Pancreas (tissue), 10 donors: ENCODE data around the gene BRSK1. TPM values are rescaled to one million over a fixed set of nuclear protein-coding genes. Genes with fewer than 3 reads are reported as not detected.
A peak's percentile ranks its signal among the peaks of the same experiment; 100 is the strongest.

ENCODE experiments used
- ATAC-seq, 4 donors: fragments of 200-7000 bp; cut with Tn5 transposase; one replicate each; pipeline versions ENCODE4 v1.8.0 to v1.9.1; 2020; ENCODE audit warnings: mild to moderate bottlenecking in 4 of 4, moderate library complexity in 4 of 4
- DNase-seq, 6 donors: peaks; one replicate each; pipeline ENCODE4 v3.0.0-alpha.2; 2020
- FAIRE-seq: peaks from 2 replicates; lab custom pipeline; 2012; peaks lifted over from hg19 to GRCh38; lab: Jason Lieb, UNC
- H3K27ac ChIP-seq, 4 donors: fragments of 200-600 bp; sonication (generic); 1 replicate in 3 of 4; 2 replicates in 1 of 4; pipeline versions ENCODE4 v1.5.0 to v1.8.0; 2020
- H3K27me3 ChIP-seq, 4 donors: fragments of 200-600 bp; one replicate each; pipeline ENCODE4 v1.8.0; 2021
- H3K36me3 ChIP-seq, 3 donors: fragments of 200-600 bp; sonication (generic) in 1 of 3; one replicate each; pipeline versions ENCODE4 v1.5.0 to v1.8.0; 2020 to 2021
- H3K4me1 ChIP-seq, 3 donors: fragments of 200-600 bp; one replicate each; pipeline ENCODE4 v1.8.0; 2021
- H3K4me3 ChIP-seq, 4 donors: fragments of 200-600 bp; sonication (generic) in 2 of 4; one replicate each; pipeline versions ENCODE4 v1.5.0 to v1.8.0; 2020 to 2021
- H3K9me3 ChIP-seq, 4 donors: fragments of 200-600 bp; one replicate each; pipeline ENCODE4 v1.8.0; 2021
- CTCF ChIP-seq, 4 donors: fragments of 200-600 bp; sonication (generic) in 3 of 4; IDR thresholded peaks; one replicate each; pipeline versions ENCODE4 v1.5.0 to v1.8.0; 2021; ENCODE audit warnings: antibody characterized with exemption in 4 of 4
- WGBS, 2 donors: extraction: QIAGEN DNeasy Blood & Tissue Kit; methylation state at CpG; one replicate each; pipeline ENCODE4 v1.1.7; 2013; 5-methylcytosine and 5-hydroxymethylcytosine counted together
- intact Hi-C, 3 donors: fragments of 100-400 bp; cut with DNase I; formaldehyde crosslinking; loops; one replicate each; pipeline versions ENCODE4 v1.11.1 to v1.14.2; 2022
- polyA plus RNA-seq, 2 donors: library from polyadenylated mRNA; stranded (reverse); fragments of 200-250 nt; gene quantifications; one replicate each; pipeline ENCODE4 v1.2.3, GENCODE V29; 2013
- total RNA-seq, 6 donors: library from RNA; stranded (reverse); fragmentation: NEBNext Ultra II Directional in 4 of 6; extraction: Animal tissue kit (Norgen Biotek cat#: 25700) in 4 of 6; gene quantifications; one replicate each; pipeline versions ENCODE4 v1.2.1 to v1.2.4, GENCODE V29; 2021 to 2023
- donor health status: healthy with polysubstance abuse.
- donor health status: DM: no; HTN: no; CAD: no; lungs with moderate emphysema.
- donor health status: DM: no; HTN: no; CAD: no.
- donor health status: control.
- donor health status: control.
- donor health status: Bipolar disorder and iron deficiency.
- donor health status: DM: yes; HTN: yes; CAD: no.
- donor health status: DM: no; HTN: no; CAD: no.
- donor health status: DM: no; HTN: no; CAD: no.
- donor health status: DM: yes; HTN: yes; CAD: no.

The BRSK1 gene
- total and polyA plus RNA-seq, 8 donors = 0.46 to 9.2 (median 2.0) TPM

GRCh38 chr19:55353356-55353802, 69.6 kb downstream of the BRSK1 start:
- 2 to 3% methylated on average over 24 of the region's 24 CpGs for WGBS, 2 donors

GRCh38 chr19:55353803-55354697, 70.3 kb downstream of the BRSK1 start:
- ATAC-seq (peak; percentile 80 to 98 (median 89)), DNase-seq (peak in 5 of 6 donors; percentile 64 to 84 (median 76)), FAIRE-seq (no peak)
- no peaks in the 10 kb centered on the region for H3K36me3 ChIP-seq
- 2 to 4% methylated on average over 62 to 72 of the region's 72 CpGs for WGBS, 2 donors
- H3K9me3 ChIP-seq = no peaks in the 10 kb centered on the region
- TF ChIP-seq CTCF (IDR thresholded peaks at IDR 0.05) = no peak
- peaks cover 0 to 3% (median 0%) of the 10 kb centered on the region in 3 donors for H3K4me1 ChIP-seq
- H3K27ac ChIP-seq = no peak overlapping the region
- H3K4me3 ChIP-seq = peak overlapping the region in 3 of 4 donors; percentile 16 to 43 (median 18)
- intact Hi-C loops = no loop called here
- peaks cover 0 to 5% (median 0%) of the 10 kb centered on the region in 4 donors for H3K27me3 ChIP-seq

More at GRCh38 chr19:55353356-55353802, 69.6 kb downstream of the BRSK1 start:
- Histone ChIP-seq H3K4me1 (peaks cover 0 to 3% (median 0%) of the 10 kb centered on the region in 3 donors), H3K27me3 (peaks cover 0 to 5% (median 0%) of the 10 kb centered on the region in 4 donors), H3K9me3 (no peaks in the 10 kb centered on the region), H3K27ac (no peak overlapping the region), H3K4me3 (peak overlapping the region in 3 of 4 donors; percentile 16 to 43 (median 18)), H3K36me3 (no peaks in the 10 kb centered on the region)
- DNase-seq = no peak
- intact Hi-C loops = no loop called here
- FAIRE-seq = no peak
- TF ChIP-seq CTCF (IDR thresholded peaks at IDR 0.05) = no peak
- ATAC-seq = peak in 1 of 4 donors; percentile 6

- intact Hi-C loops = no loop called here
- Histone ChIP-seq H3K27me3 (peaks cover 0 to 5% (median 0%) of the 10 kb centered on the region in 4 donors), H3K36me3 (no peaks in the 10 kb centered on the region), H3K4me3 (peak within 1 kb of the TSS in 3 of 4 donors; percentile 16 to 43 (median 18)), H3K27ac (no peak within 1 kb of the TSS), H3K4me1 (peaks cover 0 to 3% (median 0%) of the 10 kb centered on the region in 3 donors), H3K9me3 (no peaks in the 10 kb centered on the region)
- TF ChIP-seq CTCF (IDR thresholded peaks at IDR 0.05) = no peak
- ATAC-seq (no peak), DNase-seq (no peak), FAIRE-seq (no peak)
- 6 to 7% methylated on average over 26 to 40 of the region's 43 CpGs for WGBS, 2 donors
These were observed 71.0 kb downstream of the BRSK1 start, which contains the start of gene COX6B2 for GRCh38 chr19:55354698-55355212. COX6B2 (minus strand) TSS chr19:55354719; CDS start chr19:55354521, 198 bp downstream.

GRCh38 chr19:55355213-55355821, 71.5 kb downstream of the BRSK1 start:
- WGBS, 2 donors = 22 to 27% methylated on average over 12 of the region's 13 CpGs
- DNase-seq (no peak), FAIRE-seq (no peak), ATAC-seq (no peak)
- Histone ChIP-seq H3K36me3 (no peaks in the 10 kb centered on the region), H3K27me3 (peaks cover 0 to 5% (median 0%) of the 10 kb centered on the region in 4 donors), H3K4me3 (no peak overlapping the region), H3K4me1 (peaks cover 0 to 3% (median 0%) of the 10 kb centered on the region in 3 donors), H3K27ac (no peak overlapping the region), H3K9me3 (no peaks in the 10 kb centered on the region)
- intact Hi-C loops = no loop called here
- TF ChIP-seq CTCF (IDR thresholded peaks at IDR 0.05) = no peak
